ENCODE measurements around the gene BMP8A.
"Not testable (repeated sequence)": the region's sequence is repeated elsewhere in the genome, so short reads cannot be mapped to it uniquely, and the experiment has no call there.

BMP8A gene

DNA sequence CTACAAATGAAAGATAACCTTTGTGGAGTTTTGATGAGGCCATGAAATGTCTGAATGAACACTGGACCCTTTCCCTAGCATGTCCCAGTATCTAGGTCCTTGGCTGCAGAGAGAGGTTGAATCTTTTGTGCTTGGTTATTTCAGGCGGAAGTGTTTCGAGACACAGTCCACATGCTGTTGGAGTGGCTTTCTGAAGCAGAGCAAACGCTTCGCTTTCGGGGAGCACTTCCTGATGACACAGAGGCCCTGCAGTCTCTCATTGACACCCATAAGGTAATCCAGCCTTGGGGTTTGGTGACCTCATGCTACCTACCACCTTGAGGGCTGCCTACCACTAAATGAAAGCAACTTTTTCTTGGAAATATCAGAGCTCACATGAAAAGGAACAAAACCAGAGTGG, 38.9 kb upstream of the BMP8A start:
- no peak for DNase-seq (ENCODE audit: low read depth)
- TF ChIP-seq, protein P1, sequence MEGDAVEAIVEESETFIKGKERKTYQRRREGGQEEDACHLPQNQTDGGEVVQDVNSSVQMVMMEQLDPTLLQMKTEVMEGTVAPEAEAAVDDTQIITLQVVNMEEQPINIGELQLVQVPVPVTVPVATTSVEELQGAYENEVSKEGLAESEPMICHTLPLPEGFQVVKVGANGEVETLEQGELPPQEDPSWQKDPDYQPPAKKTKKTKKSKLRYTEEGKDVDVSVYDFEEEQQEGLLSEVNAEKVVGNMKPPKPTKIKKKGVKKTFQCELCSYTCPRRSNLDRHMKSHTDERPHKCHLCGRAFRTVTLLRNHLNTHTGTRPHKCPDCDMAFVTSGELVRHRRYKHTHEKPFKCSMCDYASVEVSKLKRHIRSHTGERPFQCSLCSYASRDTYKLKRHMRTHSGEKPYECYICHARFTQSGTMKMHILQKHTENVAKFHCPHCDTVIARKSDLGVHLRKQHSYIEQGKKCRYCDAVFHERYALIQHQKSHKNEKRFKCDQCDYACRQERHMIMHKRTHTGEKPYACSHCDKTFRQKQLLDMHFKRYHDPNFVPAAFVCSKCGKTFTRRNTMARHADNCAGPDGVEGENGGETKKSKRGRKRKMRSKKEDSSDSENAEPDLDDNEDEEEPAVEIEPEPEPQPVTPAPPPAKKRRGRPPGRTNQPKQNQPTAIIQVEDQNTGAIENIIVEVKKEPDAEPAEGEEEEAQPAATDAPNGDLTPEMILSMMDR (IDR thresholded peaks at IDR 0.05; ENCODE audit: control insufficient read depth, extremely low read depth, insufficient read depth) = no peak
- no peak overlapping the region for H3K4me3 ChIP-seq (ENCODE audit: low read depth, low read length)

DNA sequence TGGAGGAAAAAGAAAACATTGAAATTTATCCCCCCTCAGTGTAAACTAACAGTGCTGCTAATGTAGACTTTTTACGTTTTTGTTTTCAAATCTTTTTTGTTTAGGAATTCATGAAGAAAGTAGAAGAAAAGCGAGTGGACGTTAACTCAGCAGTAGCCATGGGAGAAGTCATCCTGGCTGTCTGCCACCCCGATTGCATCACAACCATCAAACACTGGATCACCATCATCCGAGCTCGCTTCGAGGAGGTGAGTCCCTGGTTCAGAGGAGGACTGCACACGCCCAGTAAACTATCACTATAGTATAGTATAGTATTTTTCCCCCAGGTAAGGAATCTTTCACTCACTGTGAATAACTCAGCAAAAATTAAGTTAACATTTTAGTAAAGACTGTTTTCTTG, 37.8 kb upstream of the BMP8A start:
- TF ChIP-seq, protein P1 (IDR thresholded peaks at IDR 0.05; ENCODE audit: control insufficient read depth, extremely low read depth, insufficient read depth) = no peak
- no peak overlapping the region for H3K4me3 ChIP-seq (ENCODE audit: low read depth, low read length)
- DNase-seq (ENCODE audit: low read depth) = no peak

DNA sequence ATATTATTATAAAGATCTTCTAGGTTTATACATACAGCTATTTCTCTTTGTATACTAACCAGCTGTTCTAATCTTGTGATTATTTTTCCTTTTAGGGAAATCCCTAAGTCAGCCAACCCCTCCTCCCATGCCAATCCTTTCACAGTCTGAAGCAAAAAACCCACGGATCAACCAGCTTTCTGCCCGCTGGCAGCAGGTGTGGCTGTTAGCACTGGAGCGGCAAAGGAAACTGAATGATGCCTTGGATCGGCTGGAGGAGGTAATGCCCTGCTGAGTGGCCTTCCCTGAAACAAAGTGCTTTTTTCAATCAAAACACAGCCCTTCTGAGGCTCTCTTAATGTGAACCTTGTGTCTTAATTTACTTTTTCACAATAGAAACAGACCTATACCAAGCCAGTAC, 32.4 kb upstream of the BMP8A start:
- TF ChIP-seq, protein P1 (IDR thresholded peaks at IDR 0.05; ENCODE audit: control insufficient read depth, extremely low read depth, insufficient read depth) = no peak
- DNase-seq (ENCODE audit: low read depth) = no peak
- H3K4me3 ChIP-seq (ENCODE audit: low read depth, low read length) = no peak overlapping the region

DNA sequence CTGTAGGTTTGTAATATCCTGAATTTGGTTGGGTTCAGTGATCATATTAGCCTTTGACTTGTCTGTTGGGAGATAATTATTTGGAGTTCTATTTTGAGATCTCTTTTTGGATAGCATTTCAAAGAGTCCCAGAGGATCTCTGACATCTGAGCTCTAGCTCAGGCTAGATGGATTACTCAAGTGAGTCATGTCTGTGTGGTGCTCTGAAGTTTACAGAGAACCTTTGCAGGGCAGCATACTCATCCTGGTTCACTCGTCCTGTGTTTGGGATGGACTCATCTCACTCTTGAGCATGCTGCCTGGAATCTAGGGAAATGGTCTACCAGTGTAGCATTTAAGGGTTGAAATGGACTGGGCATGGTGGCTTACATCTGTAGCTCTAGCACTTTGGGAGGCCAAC, 29.4 kb upstream of the BMP8A start:
- TF ChIP-seq, protein P1 (IDR thresholded peaks at IDR 0.05; ENCODE audit: control insufficient read depth, extremely low read depth, insufficient read depth) = no peak
- H3K4me3 ChIP-seq (ENCODE audit: low read depth, low read length) = no peak overlapping the region
- DNase-seq (ENCODE audit: low read depth) = no peak

DNA sequence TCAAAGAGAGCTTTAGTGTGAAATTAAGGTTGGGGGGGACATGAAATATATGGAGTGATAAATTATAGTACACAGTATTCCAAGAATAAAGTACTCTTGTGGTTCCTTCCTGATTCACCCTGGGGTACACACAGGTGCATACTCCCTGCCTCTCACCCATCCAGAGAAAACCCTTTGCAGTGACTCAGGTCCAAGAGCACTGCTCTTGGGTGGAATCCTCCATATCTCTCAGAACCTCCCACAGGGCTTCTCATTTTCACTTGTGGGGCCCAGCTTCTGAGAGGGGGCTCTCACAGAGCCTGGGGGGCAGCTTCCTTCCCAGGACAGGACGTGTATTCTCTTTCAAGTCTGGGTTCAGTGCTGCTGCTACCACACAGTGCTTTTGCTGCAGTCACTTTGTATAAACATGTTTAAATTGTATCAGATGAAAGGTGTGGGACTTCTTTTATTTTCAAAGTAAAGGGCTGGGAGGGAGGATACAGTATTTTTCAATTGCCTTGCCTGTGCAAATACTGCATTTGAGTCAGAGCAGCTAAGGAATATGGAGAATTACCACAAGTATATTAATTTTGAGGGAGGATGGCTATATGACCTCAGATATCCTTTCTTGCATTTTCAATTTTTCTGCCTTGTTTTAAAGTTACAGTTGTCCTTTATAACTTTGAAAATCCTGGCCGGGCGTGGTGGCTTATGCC, 24.9 kb upstream of the BMP8A start:
- DNase-seq (ENCODE audit: low read depth) = no peak
- TF ChIP-seq, protein P1 (IDR thresholded peaks at IDR 0.05; ENCODE audit: control insufficient read depth, extremely low read depth, insufficient read depth) = no peak
- H3K4me3 ChIP-seq (ENCODE audit: low read depth, low read length) = no peak overlapping the region

DNA sequence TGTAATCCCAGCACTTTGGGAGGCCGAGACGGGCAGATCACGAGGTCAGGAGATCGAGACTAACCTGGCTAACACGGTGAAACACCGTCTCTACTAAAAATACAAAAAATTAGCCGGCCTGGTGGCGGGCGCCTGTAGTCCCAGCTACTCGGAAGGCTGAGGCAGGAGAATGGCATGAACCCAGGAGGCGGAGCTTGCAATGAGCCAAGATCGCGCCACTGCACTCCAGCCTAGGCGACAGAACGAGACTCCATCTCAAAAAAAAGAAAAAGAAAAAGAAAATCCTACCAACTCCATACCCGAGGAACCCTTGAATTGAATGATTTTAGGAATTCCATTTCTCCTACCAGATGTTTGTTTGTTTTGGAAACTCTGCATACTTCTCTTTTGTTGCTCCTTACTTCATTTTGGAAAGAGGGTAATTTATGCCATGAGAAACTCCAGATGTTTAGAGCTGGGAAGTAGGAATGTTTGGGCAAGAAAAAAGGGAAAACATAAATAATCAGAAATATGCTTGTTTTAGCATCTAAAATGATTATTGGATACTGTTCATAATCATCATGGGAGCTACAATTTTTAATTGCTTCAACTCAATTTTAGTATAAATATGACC, 24.2 kb upstream of the BMP8A start:
- DNase-seq (ENCODE audit: low read depth); H3K4me3 ChIP-seq (ENCODE audit: low read depth, low read length): not testable (repeated sequence)

DNA sequence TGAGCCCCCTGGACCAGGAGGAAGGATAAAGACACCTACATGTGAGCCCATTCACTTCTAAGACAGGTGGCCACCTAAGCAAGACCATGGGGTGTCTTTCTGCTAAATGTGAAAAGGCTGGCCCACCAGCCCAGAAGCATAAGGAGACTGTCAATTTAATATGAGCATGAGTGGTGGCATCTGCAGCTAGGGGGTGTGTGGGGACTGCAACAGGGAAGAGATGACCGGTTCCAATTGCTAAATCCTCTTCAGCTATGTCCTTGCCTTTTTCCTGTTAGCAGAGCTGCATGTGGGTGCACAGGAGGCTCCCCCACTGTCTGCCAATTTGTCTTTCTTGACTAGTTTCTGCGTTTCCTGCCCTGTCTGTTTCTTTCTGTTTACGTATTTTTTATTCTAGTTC, 22.3 kb upstream of the BMP8A start:
- no peak for DNase-seq (ENCODE audit: low read depth)
- no peak overlapping the region for H3K4me3 ChIP-seq (ENCODE audit: low read depth, low read length)
- TF ChIP-seq, protein P1 (IDR thresholded peaks at IDR 0.05; ENCODE audit: control insufficient read depth, extremely low read depth, insufficient read depth) = no peak

Data from LNCaP clone FGC (cell line).